ENCODE data around the gene SRXN1. TPM values are rescaled to one million over a fixed set of nuclear protein-coding genes. Genes with fewer than 3 reads are reported as not detected.

SRXN1 gene
- total and polyA plus RNA-seq, 9 of the 15 experiments (the other 6 are each of a cell fraction or from before 2014, with no cell fraction given): 6.8 to 36.4 (median 21.6) TPM

DNA sequence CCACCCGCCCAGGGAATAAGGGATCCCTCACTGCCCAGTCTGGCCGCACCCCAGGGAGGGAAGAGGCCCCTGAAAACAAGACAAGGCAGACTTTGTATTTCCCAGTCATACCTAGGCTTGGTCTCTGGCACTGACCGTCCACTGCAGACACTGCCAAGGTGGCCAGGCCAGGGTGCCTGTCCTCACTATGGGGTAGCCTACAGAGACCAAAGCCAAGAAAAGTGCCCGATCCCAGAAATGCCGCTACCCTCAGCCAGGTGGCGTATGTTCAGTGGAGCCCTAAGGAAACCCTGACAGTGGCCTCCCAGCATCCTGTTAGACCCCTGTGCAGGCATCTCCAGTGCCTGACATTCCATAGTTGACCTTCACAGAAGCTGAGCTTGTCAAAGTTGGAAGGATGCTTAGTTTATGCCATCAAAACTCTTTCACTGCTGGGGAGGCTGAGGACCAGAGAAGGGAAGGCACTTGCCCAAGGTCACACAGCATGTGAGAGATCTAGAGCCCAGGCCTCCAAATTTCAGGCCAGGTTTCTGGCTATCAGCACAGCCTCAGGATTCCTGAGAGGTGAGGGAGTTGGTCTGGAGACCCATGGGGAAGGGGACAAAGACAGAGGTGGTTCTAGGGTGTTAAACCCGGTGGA lies 20.1 kb upstream of the SRXN1 start (continued):
- TF ChIP-seq REST (IDR thresholded peaks at IDR 0.05; ENCODE audit: borderline replicate concordance): no peak
- TF ChIP-seq REST (CRISPR knock-in tag; IDR thresholded peaks at IDR 0.05; ENCODE audit: low read depth): 0 out of 2 replicates have a peak, but pooled peaks have one; percentile 19
- TF ChIP-seq POLR3G (IDR thresholded peaks at IDR 0.05; ENCODE audit: extremely low read depth, insufficient read length, insufficient replicate concordance): no peak
- TF ChIP-seq, protein P1, sequence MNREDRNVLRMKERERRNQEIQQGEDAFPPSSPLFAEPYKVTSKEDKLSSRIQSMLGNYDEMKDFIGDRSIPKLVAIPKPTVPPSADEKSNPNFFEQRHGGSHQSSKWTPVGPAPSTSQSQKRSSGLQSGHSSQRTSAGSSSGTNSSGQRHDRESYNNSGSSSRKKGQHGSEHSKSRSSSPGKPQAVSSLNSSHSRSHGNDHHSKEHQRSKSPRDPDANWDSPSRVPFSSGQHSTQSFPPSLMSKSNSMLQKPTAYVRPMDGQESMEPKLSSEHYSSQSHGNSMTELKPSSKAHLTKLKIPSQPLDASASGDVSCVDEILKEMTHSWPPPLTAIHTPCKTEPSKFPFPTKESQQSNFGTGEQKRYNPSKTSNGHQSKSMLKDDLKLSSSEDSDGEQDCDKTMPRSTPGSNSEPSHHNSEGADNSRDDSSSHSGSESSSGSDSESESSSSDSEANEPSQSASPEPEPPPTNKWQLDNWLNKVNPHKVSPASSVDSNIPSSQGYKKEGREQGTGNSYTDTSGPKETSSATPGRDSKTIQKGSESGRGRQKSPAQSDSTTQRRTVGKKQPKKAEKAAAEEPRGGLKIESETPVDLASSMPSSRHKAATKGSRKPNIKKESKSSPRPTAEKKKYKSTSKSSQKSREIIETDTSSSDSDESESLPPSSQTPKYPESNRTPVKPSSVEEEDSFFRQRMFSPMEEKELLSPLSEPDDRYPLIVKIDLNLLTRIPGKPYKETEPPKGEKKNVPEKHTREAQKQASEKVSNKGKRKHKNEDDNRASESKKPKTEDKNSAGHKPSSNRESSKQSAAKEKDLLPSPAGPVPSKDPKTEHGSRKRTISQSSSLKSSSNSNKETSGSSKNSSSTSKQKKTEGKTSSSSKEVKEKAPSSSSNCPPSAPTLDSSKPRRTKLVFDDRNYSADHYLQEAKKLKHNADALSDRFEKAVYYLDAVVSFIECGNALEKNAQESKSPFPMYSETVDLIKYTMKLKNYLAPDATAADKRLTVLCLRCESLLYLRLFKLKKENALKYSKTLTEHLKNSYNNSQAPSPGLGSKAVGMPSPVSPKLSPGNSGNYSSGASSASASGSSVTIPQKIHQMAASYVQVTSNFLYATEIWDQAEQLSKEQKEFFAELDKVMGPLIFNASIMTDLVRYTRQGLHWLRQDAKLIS (CRISPR knock-in tag; IDR thresholded peaks at IDR 0.05): no peak
- TF ChIP-seq PCBP1 (IDR thresholded peaks at IDR 0.05; ENCODE audit: low read depth, low read length, poor library complexity, severe bottlenecking): no peak
- no peak for TF ChIP-seq ZNF707 (CRISPR knock-in tag; conservative IDR thresholded peaks at IDR 0.05)
- no peak for TF ChIP-seq TRIM25 (IDR thresholded peaks at IDR 0.05; ENCODE audit: borderline replicate concordance)
- TF ChIP-seq ZNF717 (CRISPR knock-in tag; IDR thresholded peaks at IDR 0.05): no peak
- TF ChIP-seq BCOR (IDR thresholded peaks at IDR 0.05): peak; percentile 97
- TF ChIP-seq SMAD3 (CRISPR knock-in tag; conservative IDR thresholded peaks at IDR 0.05): no peak
- TF ChIP-seq, protein P2, sequence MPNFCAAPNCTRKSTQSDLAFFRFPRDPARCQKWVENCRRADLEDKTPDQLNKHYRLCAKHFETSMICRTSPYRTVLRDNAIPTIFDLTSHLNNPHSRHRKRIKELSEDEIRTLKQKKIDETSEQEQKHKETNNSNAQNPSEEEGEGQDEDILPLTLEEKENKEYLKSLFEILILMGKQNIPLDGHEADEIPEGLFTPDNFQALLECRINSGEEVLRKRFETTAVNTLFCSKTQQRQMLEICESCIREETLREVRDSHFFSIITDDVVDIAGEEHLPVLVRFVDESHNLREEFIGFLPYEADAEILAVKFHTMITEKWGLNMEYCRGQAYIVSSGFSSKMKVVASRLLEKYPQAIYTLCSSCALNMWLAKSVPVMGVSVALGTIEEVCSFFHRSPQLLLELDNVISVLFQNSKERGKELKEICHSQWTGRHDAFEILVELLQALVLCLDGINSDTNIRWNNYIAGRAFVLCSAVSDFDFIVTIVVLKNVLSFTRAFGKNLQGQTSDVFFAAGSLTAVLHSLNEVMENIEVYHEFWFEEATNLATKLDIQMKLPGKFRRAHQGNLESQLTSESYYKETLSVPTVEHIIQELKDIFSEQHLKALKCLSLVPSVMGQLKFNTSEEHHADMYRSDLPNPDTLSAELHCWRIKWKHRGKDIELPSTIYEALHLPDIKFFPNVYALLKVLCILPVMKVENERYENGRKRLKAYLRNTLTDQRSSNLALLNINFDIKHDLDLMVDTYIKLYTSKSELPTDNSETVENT (CRISPR knock-in tag; IDR thresholded peaks at IDR 0.05): no peak
- TF ChIP-seq PHTF2 (CRISPR knock-in tag; IDR thresholded peaks at IDR 0.05): no peak

All from K562 (cell line).